Brain microvascular endothelial cell (primary cell): ENCODE measurements around the gene TFDP1.

Source experiments
- DNase-seq: peaks from one replicate; pipeline ENCODE4 v3.0.0-alpha.2; 2020
- H3K27ac ChIP-seq: fragments of 250-450 bp; sonication (Bioruptor Pico); 2 replicates; pipeline ENCODE4 v1.5.1; 2020; ENCODE audit warnings: mild to moderate bottlenecking, moderate library complexity
- H3K27me3 ChIP-seq: fragments of 250-450 bp; sonication (Bioruptor Pico); replicated peaks from 2 replicates; pipeline ENCODE4 v1.5.1; 2020; ENCODE audit warnings: mild to moderate bottlenecking
- H3K36me3 ChIP-seq: fragments of 250-450 bp; sonication (Bioruptor Pico); replicated peaks from 2 replicates; pipeline ENCODE4 v1.5.1; 2020; ENCODE audit warnings: mild to moderate bottlenecking
- H3K4me3 ChIP-seq: 2 replicates; pipeline ENCODE4 v1.5.1; 2011; ENCODE audit warnings: low read depth, mild to moderate bottlenecking, control low read depth, low read length, moderate library complexity
- in situ Hi-C: cut with HindIII; loops from 2 replicates; pipeline ENCODE4 v1.10.0; 2017; ENCODE audit warnings: low sequenced_read_pairs, low pct_ligation_motif_present
- TF ChIP-seq, protein P1 (sequence below): IDR thresholded peaks from 2 replicates; pipeline ENCODE4 v1.5.1; 2011; ENCODE audit warnings: low read depth, mild to moderate bottlenecking, moderate library complexity, low read length, control low read depth, inconsistent platforms; ENCODE audit errors: missing control alignments

Gene TFDP1

DNA sequence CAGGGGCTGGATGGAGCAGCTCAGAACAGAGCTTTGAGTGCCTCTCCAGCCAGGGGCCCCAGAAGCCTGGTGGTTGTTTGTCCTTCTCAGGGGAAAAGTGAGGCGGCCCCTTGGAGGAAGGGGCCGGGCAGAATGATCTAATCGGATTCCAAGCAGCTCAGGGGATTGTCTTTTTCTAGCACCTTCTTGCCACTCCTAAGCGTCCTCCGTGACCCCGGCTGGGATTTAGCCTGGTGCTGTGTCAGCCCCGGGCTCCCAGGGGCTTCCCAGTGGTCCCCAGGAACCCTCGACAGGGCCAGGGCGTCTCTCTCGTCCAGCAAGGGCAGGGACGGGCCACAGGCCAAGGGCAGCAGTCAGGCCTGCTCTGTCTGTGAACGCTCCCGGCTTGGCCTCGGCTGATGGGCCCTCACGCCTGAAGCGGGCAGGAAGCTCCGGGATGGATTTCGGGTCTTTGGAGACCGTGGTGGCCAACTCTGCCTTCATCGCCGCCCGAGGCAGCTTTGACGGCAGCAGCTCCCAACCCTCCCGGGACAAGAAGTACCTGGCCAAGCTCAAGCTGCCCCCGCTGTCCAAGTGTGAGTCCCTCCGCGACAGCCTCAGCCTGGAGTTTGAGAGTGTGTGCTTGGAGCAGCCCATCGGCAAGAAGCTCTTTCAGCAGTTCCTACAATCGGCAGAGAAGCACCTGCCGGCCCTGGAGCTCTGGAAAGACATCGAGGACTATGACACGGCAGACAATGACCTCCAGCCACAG is 82.6 kb downstream of the TFDP1 start, which contains the start of gene GRK1:
Gene GRK1, plus strand, starts transcription at position 269 of the 751 bp plus-strand sequence. Its CDS starts 168 bp downstream, at position 437.
- no peak for DNase-seq
- H3K36me3 ChIP-seq = no peaks in the 10 kb centered on the region
- TF ChIP-seq, protein P1, sequence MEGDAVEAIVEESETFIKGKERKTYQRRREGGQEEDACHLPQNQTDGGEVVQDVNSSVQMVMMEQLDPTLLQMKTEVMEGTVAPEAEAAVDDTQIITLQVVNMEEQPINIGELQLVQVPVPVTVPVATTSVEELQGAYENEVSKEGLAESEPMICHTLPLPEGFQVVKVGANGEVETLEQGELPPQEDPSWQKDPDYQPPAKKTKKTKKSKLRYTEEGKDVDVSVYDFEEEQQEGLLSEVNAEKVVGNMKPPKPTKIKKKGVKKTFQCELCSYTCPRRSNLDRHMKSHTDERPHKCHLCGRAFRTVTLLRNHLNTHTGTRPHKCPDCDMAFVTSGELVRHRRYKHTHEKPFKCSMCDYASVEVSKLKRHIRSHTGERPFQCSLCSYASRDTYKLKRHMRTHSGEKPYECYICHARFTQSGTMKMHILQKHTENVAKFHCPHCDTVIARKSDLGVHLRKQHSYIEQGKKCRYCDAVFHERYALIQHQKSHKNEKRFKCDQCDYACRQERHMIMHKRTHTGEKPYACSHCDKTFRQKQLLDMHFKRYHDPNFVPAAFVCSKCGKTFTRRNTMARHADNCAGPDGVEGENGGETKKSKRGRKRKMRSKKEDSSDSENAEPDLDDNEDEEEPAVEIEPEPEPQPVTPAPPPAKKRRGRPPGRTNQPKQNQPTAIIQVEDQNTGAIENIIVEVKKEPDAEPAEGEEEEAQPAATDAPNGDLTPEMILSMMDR = no peak

DNA sequence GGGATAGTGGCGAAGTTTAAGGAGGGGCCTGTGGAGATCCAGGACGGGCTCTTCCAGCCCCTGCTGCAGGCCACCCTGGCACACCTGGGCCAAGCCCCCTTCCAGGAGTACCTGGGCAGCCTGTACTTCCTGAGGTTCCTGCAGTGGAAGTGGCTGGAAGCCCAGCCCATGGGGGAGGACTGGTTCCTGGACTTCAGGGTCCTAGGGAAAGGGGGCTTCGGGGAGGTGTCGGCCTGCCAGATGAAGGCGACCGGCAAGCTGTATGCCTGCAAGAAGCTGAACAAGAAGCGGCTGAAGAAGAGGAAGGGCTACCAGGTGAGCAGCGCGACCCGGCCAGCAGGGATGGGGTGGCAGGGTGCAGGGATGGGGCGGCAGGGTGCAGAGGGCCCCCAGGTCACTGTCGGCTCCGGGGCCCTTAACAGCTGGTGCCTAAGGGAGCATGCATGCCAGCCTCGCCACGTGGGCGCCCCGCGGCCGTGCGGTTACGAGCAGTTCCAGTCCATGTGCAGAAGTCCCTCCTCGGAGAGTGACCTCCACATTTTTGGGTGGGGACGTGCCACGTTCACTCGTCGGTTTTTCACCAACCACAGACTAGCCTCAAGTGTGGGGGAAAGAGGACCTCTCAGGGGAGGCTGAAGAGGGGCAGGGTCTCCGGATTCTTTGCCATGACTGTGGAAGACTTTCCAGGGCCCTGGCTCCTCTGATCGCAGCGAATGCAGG is 83.4 kb downstream of the TFDP1 start:
- no peaks in the 10 kb centered on the region for H3K27me3 ChIP-seq
- DNase-seq = no peak
- in situ Hi-C loops = no loop called here

More for the DNA sequence above, 82.6 kb downstream of the TFDP1 start, which contains the start of gene GRK1:
- Histone ChIP-seq H3K27me3 (no peaks in the 10 kb centered on the region), H3K27ac (no peak within 1 kb of the TSS), H3K4me3 (no peak within 1 kb of the TSS)
- in situ Hi-C loops = no loop called here

DNA sequence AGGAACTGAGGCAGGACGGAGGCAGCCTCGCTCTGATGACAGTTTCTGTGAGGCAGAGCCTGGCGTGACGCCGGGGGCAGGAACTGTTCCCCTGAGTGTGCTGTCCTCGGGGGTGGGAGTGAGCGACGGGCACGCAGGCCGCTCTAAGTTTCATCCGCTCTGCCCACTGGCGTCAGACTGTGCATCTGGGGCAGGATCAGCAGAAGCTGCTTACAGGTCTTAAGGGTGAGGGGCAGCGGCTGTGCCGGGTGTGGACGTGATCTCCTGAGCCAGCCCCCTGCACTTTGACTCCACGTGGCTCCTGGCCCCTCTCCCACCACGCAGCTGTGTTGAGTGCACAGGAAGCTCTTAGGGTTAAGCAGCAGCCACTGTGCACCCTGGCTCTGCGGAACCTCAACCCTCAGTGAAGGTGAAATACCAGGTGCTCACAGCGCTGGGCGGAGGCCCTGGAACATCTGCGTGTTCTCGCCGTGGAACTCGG is 84.0 kb downstream of the TFDP1 start:
- in situ Hi-C loops = no loop called here
- Histone ChIP-seq H3K36me3 (no peaks in the 10 kb centered on the region), H3K27ac (no peak overlapping the region), H3K4me3 (no peak overlapping the region), H3K27me3 (no peaks in the 10 kb centered on the region)
- TF ChIP-seq, protein P1 = no peak
- no peak for DNase-seq

More for the DNA sequence above, 83.4 kb downstream of the TFDP1 start:
- H3K36me3 ChIP-seq = no peaks in the 10 kb centered on the region
- H3K4me3 ChIP-seq = no peak overlapping the region
- H3K27ac ChIP-seq = no peak overlapping the region
- TF ChIP-seq, protein P1 = no peak

DNA sequence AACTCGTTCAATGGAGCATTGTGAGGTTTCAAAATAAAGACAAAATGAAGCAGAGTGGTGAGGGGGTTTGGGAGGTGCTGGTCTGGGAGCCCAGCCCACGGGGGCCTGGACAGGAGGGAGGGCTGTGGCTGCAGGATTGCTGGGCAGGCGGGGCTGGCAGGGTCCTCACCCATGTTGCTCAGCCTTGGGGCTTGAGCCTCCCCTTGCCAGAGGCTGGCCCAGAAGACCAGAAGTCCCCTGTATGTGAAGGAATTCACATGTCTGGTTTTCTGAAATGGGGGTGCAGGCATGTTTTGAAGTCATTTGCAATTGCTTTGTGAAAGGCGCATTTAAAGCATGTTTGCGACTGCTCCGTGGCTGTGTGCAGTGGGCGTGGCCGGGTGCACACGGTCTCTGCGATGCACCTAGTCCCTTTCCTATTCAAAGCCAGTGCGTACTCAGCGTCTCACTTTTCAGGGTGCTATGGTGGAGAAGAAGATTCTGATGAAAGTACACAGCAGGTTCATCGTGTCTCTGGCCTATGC is 84.7 kb downstream of the TFDP1 start:
- Histone ChIP-seq H3K27me3 (no peaks in the 10 kb centered on the region), H3K4me3 (no peak overlapping the region), H3K27ac (no peak overlapping the region), H3K36me3 (no peaks in the 10 kb centered on the region)
- in situ Hi-C loops = no loop called here
- DNase-seq = no peak
- TF ChIP-seq, protein P1 = no peak

DNA sequence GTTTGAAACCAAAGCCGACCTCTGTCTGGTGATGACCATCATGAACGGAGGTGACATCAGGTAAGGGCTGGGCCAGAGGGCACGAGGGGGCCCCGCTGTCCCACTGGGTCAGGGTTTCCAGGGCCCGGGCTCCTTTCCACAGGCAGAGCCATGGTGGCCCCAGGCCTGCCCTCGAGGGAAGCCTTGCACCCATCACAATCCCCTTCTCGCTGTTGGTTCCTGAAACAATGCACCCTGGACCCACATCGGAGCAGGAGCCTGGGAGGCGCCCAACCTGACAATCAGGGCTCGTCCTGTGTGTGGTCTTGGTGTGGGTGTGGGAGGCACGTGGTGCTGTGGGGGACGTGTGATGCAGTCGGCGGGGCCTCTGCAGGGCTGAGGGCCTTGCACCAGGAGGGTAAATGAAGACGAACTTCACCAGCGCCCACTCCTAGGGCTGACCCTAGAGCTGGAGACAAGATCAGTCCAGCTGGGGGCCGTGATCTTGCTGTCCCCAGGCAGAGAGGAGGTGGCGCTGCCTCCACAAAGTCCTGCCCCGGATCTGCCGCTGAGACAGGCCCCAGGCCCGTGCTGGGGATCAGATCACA is 85.3 kb downstream of the TFDP1 start:
- TF ChIP-seq, protein P1 = no peak
- Histone ChIP-seq H3K36me3 (no peaks in the 10 kb centered on the region), H3K27me3 (no peaks in the 10 kb centered on the region), H3K27ac (no peak overlapping the region), H3K4me3 (no peak overlapping the region)
- in situ Hi-C loops = no loop called here
- DNase-seq = no peak
